ENCODE results near the gene FAF1. TPM values are rescaled to one million over a fixed set of nuclear protein-coding genes. Genes with fewer than 3 reads are reported as not detected.

FAF1 gene
- total RNA-seq, 4 donors from 2014 or later, result 23.8 to 64.6 (median 43.9) TPM

- no peak for DNase-seq
- Histone ChIP-seq H3K27me3 (no peaks in the 10 kb centered on the region), H3K4me1 (no peaks in the 10 kb centered on the region), H3K36me3 (peaks cover 0 to 33% (median 0%) of the 10 kb centered on the region in 3 donors), H3K27ac (no peak overlapping the region), H3K9me3 (no peaks in the 10 kb centered on the region), H3K4me3 (no peak overlapping the region)
- 84 to 97% methylated on average over 3 of the region's 3 CpGs for WGBS, 2 donors
- TF ChIP-seq POLR2A (IDR thresholded peaks at IDR 0.05) (no peak), CTCF (IDR thresholded peaks at IDR 0.05) (no peak)
- intact Hi-C loops (cut with DNase I), result no loop called here
Measured at GRCh38 chr1:50559421-50559820, 400.6 kb downstream of the FAF1 start.

- Histone ChIP-seq H3K27ac (no peak overlapping the region), H3K36me3 (no peaks in the 10 kb centered on the region), H3K4me1 (no peaks in the 10 kb centered on the region), H3K4me3 (no peak overlapping the region), H3K27me3 (no peaks in the 10 kb centered on the region), H3K9me3 (no peaks in the 10 kb centered on the region)
- TF ChIP-seq POLR2A (IDR thresholded peaks at IDR 0.05), result no peak
- TF ChIP-seq CTCF (IDR thresholded peaks at IDR 0.05), result no peak
- WGBS, 2 donors, result 71 to 88% methylated on average over 2 of the region's 2 CpGs
- DNase-seq, result no peak
- intact Hi-C loops (cut with DNase I), result no loop called here
Measured at GRCh38 chr1:50553921-50554320, 406.1 kb downstream of the FAF1 start.

GRCh38 chr1:50548243-50548642 lies 411.8 kb downstream of the FAF1 start:
- no peaks in the 10 kb centered on the region for H3K27me3 ChIP-seq
- DNase-seq, result no peak
- no peaks in the 10 kb centered on the region for H3K9me3 ChIP-seq
- H3K4me3 ChIP-seq, result no peak overlapping the region
- no peak overlapping the region for H3K27ac ChIP-seq
- intact Hi-C loops (cut with DNase I), result no loop called here
- H3K36me3 ChIP-seq, result peaks cover 0 to 7% (median 0%) of the 10 kb centered on the region in 3 donors
- WGBS, 2 donors, result 93 to 100% methylated on average over 1 of the region's 1 CpG
- TF ChIP-seq POLR2A (IDR thresholded peaks at IDR 0.05), result no peak
- TF ChIP-seq CTCF (IDR thresholded peaks at IDR 0.05), result no peak
- no peaks in the 10 kb centered on the region for H3K4me1 ChIP-seq

- Histone ChIP-seq H3K4me1 (no peaks in the 10 kb centered on the region), H3K36me3 (peaks cover 0 to 22% (median 0%) of the 10 kb centered on the region in 3 donors), H3K27me3 (no peaks in the 10 kb centered on the region), H3K4me3 (no peak overlapping the region), H3K27ac (no peak overlapping the region), H3K9me3 (no peaks in the 10 kb centered on the region)
- no peak for DNase-seq
- intact Hi-C loops (cut with DNase I), result no loop called here
- no peak for TF ChIP-seq CTCF (IDR thresholded peaks at IDR 0.05)
- TF ChIP-seq POLR2A (IDR thresholded peaks at IDR 0.05), result no peak
Measured at GRCh38 chr1:50542362-50542761, 417.7 kb downstream of the FAF1 start.

- DNase-seq, result no peak
- no peaks in the 10 kb centered on the region for H3K27me3 ChIP-seq
- WGBS, 2 donors, result 77 to 95% methylated on average over 1 of the region's 1 CpG
- H3K4me1 ChIP-seq, result no peaks in the 10 kb centered on the region
- H3K4me3 ChIP-seq, result no peak overlapping the region
- intact Hi-C loops (cut with DNase I), result no loop called here
- H3K36me3 ChIP-seq, result peaks cover 0 to 34% (median 0%) of the 10 kb centered on the region in 3 donors
- no peak overlapping the region for H3K27ac ChIP-seq
- TF ChIP-seq CTCF (IDR thresholded peaks at IDR 0.05), result no peak
- no peak for TF ChIP-seq POLR2A (IDR thresholded peaks at IDR 0.05)
- no peaks in the 10 kb centered on the region for H3K9me3 ChIP-seq
Measured at GRCh38 chr1:50538476-50538875, 421.6 kb downstream of the FAF1 start.

Measured in esophagus squamous epithelium (tissue), 5 donors.